Measurements from ENCODE around the gene FPGS.
"Not testable (repeated sequence)": the region's sequence is repeated elsewhere in the genome, so short reads cannot be mapped to it uniquely, and the experiment has no call there.

The FPGS gene

DNA sequence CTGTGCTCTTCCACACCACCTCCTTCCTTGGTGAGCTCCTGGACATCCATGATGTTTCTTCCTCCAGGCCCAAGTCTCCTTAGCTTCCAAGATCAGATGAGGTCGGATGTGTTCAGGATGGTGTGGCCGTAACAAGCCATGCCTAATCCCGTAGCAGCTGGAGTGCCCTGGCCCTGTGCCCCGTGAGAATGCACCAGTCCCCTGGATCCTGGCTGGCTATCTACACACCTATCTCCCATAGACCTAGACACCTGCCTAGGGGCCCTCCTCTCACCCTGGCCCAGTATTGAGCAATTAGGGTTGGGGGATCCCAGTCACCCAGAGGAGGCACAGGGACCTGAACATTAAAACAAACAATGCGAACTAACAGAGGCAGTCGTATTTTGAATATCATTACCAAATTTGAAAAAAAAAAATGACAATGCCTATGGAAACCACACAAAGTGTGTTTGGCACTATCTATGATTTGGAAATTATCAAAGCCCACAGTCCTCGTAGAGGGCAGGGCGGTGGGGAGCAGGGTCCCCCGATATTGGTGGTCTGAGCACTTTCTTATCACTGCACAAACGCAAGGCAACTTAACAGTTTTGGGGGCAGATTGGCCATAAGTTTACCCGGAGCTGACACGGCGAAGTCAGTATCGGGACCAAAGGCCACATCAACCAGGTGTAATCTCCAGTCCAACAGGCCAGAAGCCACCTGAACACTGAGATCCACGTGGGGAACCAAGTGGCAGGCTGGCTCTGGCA lies 38.6 kb downstream of the FPGS start:
- Histone ChIP-seq H3K9me3 (ENCODE audit: control insufficient read depth, low read length) (no peaks in the 10 kb centered on the region), H3K4me1 (ENCODE audit: control insufficient read depth, insufficient read depth, low read depth, low read length) (peaks cover 40% of the 10 kb centered on the region), H4K8ac (ENCODE audit: low read length) (peak overlapping the region; percentile 22), H2BK15ac (ENCODE audit: low read depth, poor library complexity, severe bottlenecking) (no peak overlapping the region), H3K4ac (ENCODE audit: low read depth in 1 of 2, low read length in 2 of 2) (peak overlapping the region in 1 of 2 experiments; percentile 84), H2AFZ (ENCODE audit: low read depth, low read length) (no peak overlapping the region), H3K27me3 (ENCODE audit: control insufficient read depth in 1 of 2, insufficient read depth in 1 of 2, low read length in 2 of 2) (no peaks in the 10 kb centered on the region), H3K27ac (ENCODE audit: low read length, poor library complexity, severe bottlenecking) (no peak overlapping the region), H3K4me3 (ENCODE audit: insufficient read depth in 1 of 2, low read depth in 1 of 2, low read length in 2 of 2) (no peak overlapping the region), H2BK12ac (ENCODE audit: low read length in 2 of 2) (peak overlapping the region; percentile 31 to 77), H3K9ac (ENCODE audit: low read length) (peak overlapping the region; percentile 57), H4K91ac (ENCODE audit: low read length) (peak overlapping the region; percentile 1), H2AK5ac (ENCODE audit: low read length, severe bottlenecking) (no peak overlapping the region), H2BK120ac (ENCODE audit: low read depth, low read length) (no peak overlapping the region), H2BK5ac (ENCODE audit: low read depth, low read length, poor library complexity, severe bottlenecking) (no peak overlapping the region), H3K36me3 (ENCODE audit: control insufficient read depth in 1 of 2, insufficient read depth in 2 of 2, low read depth in 1 of 2, low read length in 2 of 2) (peaks cover 25 to 41% of the 10 kb centered on the region in 2 experiments), H3K18ac (ENCODE audit: low read depth in 1 of 2, low read length in 2 of 2) (peak overlapping the region in 1 of 2 experiments; percentile 46), H3K14ac (ENCODE audit: low read length in 2 of 2) (no peak overlapping the region), H3K4me2 (ENCODE audit: low read length, poor library complexity, severe bottlenecking) (no peak overlapping the region), H3K79me1 (replicated peaks; ENCODE audit: low read length, poor library complexity, severe bottlenecking) (peaks cover 14% of the 10 kb centered on the region), H3K23ac (ENCODE audit: low read length in 2 of 2) (peak overlapping the region in 1 of 2 experiments; percentile 68)
- 95% methylated on average over 15 of the region's 15 CpGs for WGBS
- no peak for DNase-seq

DNA sequence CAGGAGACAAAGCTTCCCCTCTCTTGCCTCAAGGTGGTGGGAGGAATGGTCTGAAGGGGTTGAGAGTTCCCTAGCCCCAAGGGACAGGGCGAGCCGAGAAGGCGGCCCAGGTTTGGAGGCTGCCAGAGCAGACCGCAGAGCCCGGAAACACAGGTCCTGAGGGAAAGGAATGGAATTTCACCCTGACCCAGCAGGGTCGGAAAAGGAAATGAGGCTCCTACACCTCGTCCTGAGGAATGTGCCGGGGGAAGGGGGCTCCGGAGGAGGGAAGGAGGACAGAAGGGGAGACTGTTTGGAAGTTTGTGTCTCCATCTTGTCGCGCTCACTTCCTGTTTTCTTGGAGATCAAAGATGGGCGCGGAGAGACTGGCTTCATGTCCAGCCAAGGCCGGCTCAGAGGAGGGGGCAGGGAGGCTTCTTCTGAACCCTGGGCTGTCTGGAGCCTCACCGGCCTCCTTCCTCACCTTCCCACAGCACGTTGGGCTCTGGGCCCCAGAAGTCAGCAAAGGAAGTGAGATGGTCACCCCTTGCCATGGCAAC lies 42.2 kb downstream of the FPGS start:
- Histone ChIP-seq H2BK5ac (ENCODE audit: low read depth, low read length, poor library complexity, severe bottlenecking) (peak overlapping the region; percentile 21), H2BK12ac (ENCODE audit: low read length in 2 of 2) (peak overlapping the region; percentile 66 to 90), H3K23ac (ENCODE audit: low read length in 2 of 2) (no peak overlapping the region), H3K27me3 (ENCODE audit: control insufficient read depth in 1 of 2, insufficient read depth in 1 of 2, low read length in 2 of 2) (no peaks in the 10 kb centered on the region), H4K91ac (ENCODE audit: low read length) (peak overlapping the region; percentile 94), H2AK5ac (ENCODE audit: low read length, severe bottlenecking) (peak overlapping the region; percentile 10), H2BK15ac (ENCODE audit: low read depth, poor library complexity, severe bottlenecking) (no peak overlapping the region), H3K14ac (ENCODE audit: low read length in 2 of 2) (no peak overlapping the region), H3K4ac (ENCODE audit: low read depth in 1 of 2, low read length in 2 of 2) (peak overlapping the region; percentile 12 to 62), H3K36me3 (ENCODE audit: control insufficient read depth in 1 of 2, insufficient read depth in 2 of 2, low read depth in 1 of 2, low read length in 2 of 2) (peaks cover 31 to 60% of the 10 kb centered on the region in 2 experiments), H4K8ac (ENCODE audit: low read length) (peak overlapping the region; percentile 92), H2BK120ac (ENCODE audit: low read depth, low read length) (peak overlapping the region; percentile 86), H3K9me3 (ENCODE audit: control insufficient read depth, low read length) (peaks cover 14% of the 10 kb centered on the region), H2AFZ (ENCODE audit: low read depth, low read length) (no peak overlapping the region), H3K9ac (ENCODE audit: low read length) (peak overlapping the region; percentile 47), H3K4me1 (ENCODE audit: control insufficient read depth, insufficient read depth, low read depth, low read length) (peaks cover 21% of the 10 kb centered on the region), H3K79me1 (replicated peaks; ENCODE audit: low read length, poor library complexity, severe bottlenecking) (peaks cover 23% of the 10 kb centered on the region), H3K27ac (ENCODE audit: low read length, poor library complexity, severe bottlenecking) (peak overlapping the region; percentile 68), H3K4me2 (ENCODE audit: low read length, poor library complexity, severe bottlenecking) (no peak overlapping the region), H3K18ac (ENCODE audit: low read depth in 1 of 2, low read length in 2 of 2) (peak overlapping the region; percentile 49 to 55), H3K4me3 (ENCODE audit: insufficient read depth in 1 of 2, low read depth in 1 of 2, low read length in 2 of 2) (peak overlapping the region in 1 of 2 experiments; percentile 15)
- DNase-seq, result peak; percentile 52
- WGBS, result 12% methylated on average over 14 of the region's 16 CpGs

DNA sequence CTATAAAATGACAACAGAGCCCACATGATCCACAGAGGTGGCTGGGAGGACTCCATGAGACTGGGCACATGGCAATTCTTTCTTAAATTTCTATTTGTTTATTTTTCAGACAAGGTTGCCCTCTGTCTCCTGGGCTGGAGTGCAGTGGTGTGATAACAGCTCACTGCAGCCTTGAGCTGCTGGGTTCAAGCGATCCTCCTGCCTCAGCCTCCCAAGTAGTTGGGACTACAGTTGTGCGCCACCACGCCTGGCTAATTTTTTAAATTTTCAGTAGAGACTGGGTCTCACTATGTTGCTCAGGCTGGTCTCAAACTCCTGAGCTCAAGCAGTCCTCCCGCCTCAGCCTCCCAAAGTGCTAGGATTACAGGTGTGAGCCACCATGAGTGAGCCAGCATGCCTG lies 42.9 kb downstream of the FPGS start:
- H2AK5ac ChIP-seq (ENCODE audit: low read length, severe bottlenecking), result peak overlapping the region; percentile 10
- H4K91ac ChIP-seq (ENCODE audit: low read length), result peak overlapping the region; percentile 94
- not testable (repeated sequence) for H2BK120ac ChIP-seq (ENCODE audit: low read depth, low read length); H3K14ac ChIP-seq (ENCODE audit: low read length in 2 of 2); H3K4me3 ChIP-seq (ENCODE audit: insufficient read depth in 1 of 2, low read depth in 1 of 2, low read length in 2 of 2); H2BK5ac ChIP-seq (ENCODE audit: low read depth, low read length, poor library complexity, severe bottlenecking); H3K4me2 ChIP-seq (ENCODE audit: low read length, poor library complexity, severe bottlenecking); DNase-seq; H3K23ac ChIP-seq (ENCODE audit: low read length in 2 of 2); H2AFZ ChIP-seq (ENCODE audit: low read depth, low read length); H3K27me3 ChIP-seq (ENCODE audit: control insufficient read depth in 1 of 2, insufficient read depth in 1 of 2, low read length in 2 of 2)
- H2BK15ac ChIP-seq (ENCODE audit: low read depth, poor library complexity, severe bottlenecking), result peak overlapping the region; percentile 46
- peaks cover 19% of the 10 kb centered on the region for H3K4me1 ChIP-seq (ENCODE audit: control insufficient read depth, insufficient read depth, low read depth, low read length)
- H2BK12ac ChIP-seq (ENCODE audit: low read length in 2 of 2), result peak overlapping the region in 1 of 2 experiments; percentile 90
- H3K4ac ChIP-seq (ENCODE audit: low read depth in 1 of 2, low read length in 2 of 2), result peak overlapping the region; percentile 12 to 62
- peaks cover 33 to 60% of the 10 kb centered on the region in 2 experiments for H3K36me3 ChIP-seq (ENCODE audit: control insufficient read depth in 1 of 2, insufficient read depth in 2 of 2, low read depth in 1 of 2, low read length in 2 of 2)
- 100% methylated on average over 4 of the region's 4 CpGs for WGBS
- peak overlapping the region; percentile 49 to 52 for H3K18ac ChIP-seq (ENCODE audit: low read depth in 1 of 2, low read length in 2 of 2)
- H3K9me3 ChIP-seq (ENCODE audit: control insufficient read depth, low read length), result peaks cover 14% of the 10 kb centered on the region
- H3K79me1 ChIP-seq (replicated peaks; ENCODE audit: low read length, poor library complexity, severe bottlenecking), result peaks cover 27% of the 10 kb centered on the region
- peak overlapping the region; percentile 92 for H4K8ac ChIP-seq (ENCODE audit: low read length)
- H3K9ac ChIP-seq (ENCODE audit: low read length), result peak overlapping the region; percentile 47
- peak overlapping the region; percentile 68 for H3K27ac ChIP-seq (ENCODE audit: low read length, poor library complexity, severe bottlenecking)
